WTC11 (cell line): ENCODE measurements around the gene SAMD8. TPM values are rescaled to one million over a fixed set of nuclear protein-coding genes. Genes with fewer than 3 reads are reported as not detected.

Source experiments
- ATAC-seq: fragments of 200-7000 bp; cut with Tn5 transposase; 2 replicates; pipeline ENCODE4 v1.10.0; 2021; ENCODE audit warnings: mild to moderate bottlenecking, moderate library complexity
- CTCF ChIA-PET: fragments of 300-600 bp; sonication (Branson Sonifier 250); formaldehyde crosslinking; loops from one replicate; lab custom pipeline; 2021; ENCODE audit warnings: antibody characterized with exemption; lab: Charles Lee
- POLR2A ChIA-PET: fragments of 350-600 bp; sonication (Branson Sonifier 250); formaldehyde crosslinking; loops from one replicate; lab custom pipeline; 2021; ENCODE audit warnings: antibody characterized with exemption; lab: Charles Lee
- DNase-seq: peaks from one replicate; pipeline ENCODE4 v3.0.0; 2021; ENCODE audit warnings: low spot score
- H3K27ac Mint-ChIP-seq: 2 replicates; pipeline ENCODE4 v1.8.0; 2021; ENCODE audit warnings: mixed read lengths
- H3K27me3 Mint-ChIP-seq: 2 replicates; pipeline ENCODE4 v1.8.0; 2021; ENCODE audit warnings: low read depth, mild to moderate bottlenecking, moderate library complexity, mixed read lengths
- H3K36me3 Mint-ChIP-seq: 2 replicates; pipeline ENCODE4 v1.8.0; 2021; ENCODE audit warnings: mixed read lengths
- H3K4me1 Mint-ChIP-seq: 2 replicates; pipeline ENCODE4 v1.8.0; 2022; ENCODE audit warnings: mixed read lengths
- H3K4me3 Mint-ChIP-seq: 2 replicates; pipeline ENCODE4 v1.8.0; 2021; ENCODE audit warnings: mild to moderate bottlenecking, moderate library complexity, mixed read lengths
- H3K9me3 Mint-ChIP-seq: 2 replicates; pipeline ENCODE4 v1.8.0; 2021; ENCODE audit warnings: mixed read lengths
- ATF1 ChIP-seq: sonication (generic); formaldehyde crosslinking; IDR thresholded peaks from 2 replicates; pipeline ENCODE4 v1.8.1; 2023; ENCODE audit warnings: mild to moderate bottlenecking, moderate library complexity, missing genetic modification reagents
- EMX1 ChIP-seq: fragments of 250-450 bp; sonication (Bioruptor Pico); IDR thresholded peaks from 2 replicates; pipeline ENCODE4 v1.8.0; 2021; ENCODE audit warnings: mild to moderate bottlenecking
- HMGA2 ChIP-seq: fragments of 250-450 bp; sonication (Bioruptor Pico); IDR thresholded peaks from 2 replicates; pipeline ENCODE4 v1.4.0; 2021; ENCODE audit warnings: mild to moderate bottlenecking, moderate library complexity
- NR3C1 ChIP-seq: sonication (generic); formaldehyde crosslinking; conservative IDR thresholded peaks from 2 replicates; pipeline ENCODE4 v1.8.1; 2023; ENCODE audit warnings: low read depth, mild to moderate bottlenecking, missing genetic modification reagents
- RELA ChIP-seq: sonication (generic); formaldehyde crosslinking; IDR thresholded peaks from 2 replicates; pipeline ENCODE4 v1.8.1; 2022; ENCODE audit warnings: missing genetic modification reagents, mild to moderate bottlenecking, borderline replicate concordance
- SMAD3 ChIP-seq: sonication (generic); formaldehyde crosslinking; IDR thresholded peaks from 2 replicates; pipeline ENCODE4 v1.8.0; 2022; ENCODE audit warnings: missing genetic modification reagents, mild to moderate bottlenecking, borderline replicate concordance
- ZBTB21 ChIP-seq: sonication (generic); formaldehyde crosslinking; IDR thresholded peaks from 2 replicates; pipeline ENCODE4 v1.8.1; 2023; ENCODE audit warnings: mild to moderate bottlenecking, missing genetic modification reagents, borderline replicate concordance
- ZMAT4 ChIP-seq: fragments of 250-450 bp; sonication (Bioruptor Pico); IDR thresholded peaks from 2 replicates; pipeline ENCODE4 v1.9.0; 2021; ENCODE audit warnings: mild to moderate bottlenecking
- ZNF138 ChIP-seq: sonication (generic); formaldehyde crosslinking; conservative IDR thresholded peaks from 2 replicates; pipeline ENCODE4 v1.8.1; 2022; ENCODE audit warnings: mild to moderate bottlenecking, moderate library complexity, missing genetic modification reagents
- ZNF263 ChIP-seq: sonication (generic); formaldehyde crosslinking; IDR thresholded peaks from 2 replicates; pipeline ENCODE4 v1.8.1; 2022; ENCODE audit warnings: low read depth, mild to moderate bottlenecking, moderate library complexity, missing genetic modification reagents
- total RNA-seq: library from RNA; stranded (reverse); gene quantifications from 3 replicates; pipeline ENCODE4 v1.2.3, GENCODE V29; 2021
- TF ChIP-seq, protein P1 (sequence below): fragments of 250-450 bp; sonication (Bioruptor Pico); IDR thresholded peaks from 2 replicates; pipeline ENCODE4 v1.8.0; 2021; ENCODE audit warnings: mild to moderate bottlenecking
- TF ChIP-seq, protein P2 (sequence below): sonication (generic); formaldehyde crosslinking; conservative IDR thresholded peaks from 2 replicates; pipeline ENCODE4 v1.8.1; 2023; ENCODE audit warnings: mild to moderate bottlenecking, low read depth, missing genetic modification reagents, moderate library complexity
- TF ChIP-seq, protein P3 (sequence below): sonication (generic); formaldehyde crosslinking; IDR thresholded peaks from 2 replicates; pipeline ENCODE4 v1.8.1; 2023; ENCODE audit warnings: mild to moderate bottlenecking, missing genetic modification reagents, borderline replicate concordance

The SAMD8 gene
- total RNA-seq, 1 experiment from 2014 or later, result 23.0 TPM

GRCh38 chr10:75099952-75100763 is 11.3 kb upstream of the SAMD8 start (continued):
- TF ChIP-seq SMAD3 (CRISPR knock-in tag) (0 out of 2 replicates have a peak, but pooled peaks have one; percentile 50), ZBTB21 (CRISPR knock-in tag) (no peak), ATF1 (no peak), EMX1 (no peak), ZNF263 (CRISPR knock-in tag) (peak; percentile 77; the same call in 1 of the 2 replicates)
- TF ChIP-seq, protein P1, sequence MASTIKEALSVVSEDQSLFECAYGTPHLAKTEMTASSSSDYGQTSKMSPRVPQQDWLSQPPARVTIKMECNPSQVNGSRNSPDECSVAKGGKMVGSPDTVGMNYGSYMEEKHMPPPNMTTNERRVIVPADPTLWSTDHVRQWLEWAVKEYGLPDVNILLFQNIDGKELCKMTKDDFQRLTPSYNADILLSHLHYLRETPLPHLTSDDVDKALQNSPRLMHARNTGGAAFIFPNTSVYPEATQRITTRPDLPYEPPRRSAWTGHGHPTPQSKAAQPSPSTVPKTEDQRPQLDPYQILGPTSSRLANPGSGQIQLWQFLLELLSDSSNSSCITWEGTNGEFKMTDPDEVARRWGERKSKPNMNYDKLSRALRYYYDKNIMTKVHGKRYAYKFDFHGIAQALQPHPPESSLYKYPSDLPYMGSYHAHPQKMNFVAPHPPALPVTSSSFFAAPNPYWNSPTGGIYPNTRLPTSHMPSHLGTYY, result no peak

DNA sequence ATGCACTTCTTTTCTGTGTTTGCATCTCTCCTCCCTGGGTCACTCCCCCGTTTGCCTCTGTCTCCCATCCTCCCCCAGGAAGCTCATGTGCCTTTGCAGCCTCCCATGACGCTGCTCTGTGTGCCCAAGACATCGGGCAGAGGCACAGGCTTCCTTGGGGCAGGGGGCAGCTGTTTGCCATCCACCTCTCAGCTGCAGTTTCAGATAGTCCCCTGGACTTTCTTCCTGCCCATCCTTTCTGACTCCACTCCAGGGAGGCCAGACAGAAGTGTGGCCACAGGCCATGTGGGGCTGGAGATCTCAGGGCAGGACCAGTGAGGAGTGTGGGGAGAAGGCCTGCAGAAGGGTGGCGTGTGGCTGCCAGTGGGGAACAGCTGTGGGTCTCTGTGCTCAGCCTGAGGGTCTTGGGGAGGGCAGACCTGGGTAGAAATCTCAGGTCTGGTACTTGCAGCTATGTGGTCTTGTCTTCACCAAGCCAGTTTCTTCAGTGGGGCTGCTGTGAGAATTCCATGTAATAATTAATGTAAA is 10.6 kb upstream of the SAMD8 start:
- Mint-ChIP-seq H3K9me3 (no peaks in the 10 kb centered on the region), H3K4me3 (peak overlapping the region; percentile 43), H3K27me3 (no peaks in the 10 kb centered on the region; the same call in 1 of the 2 replicates)
- POLR2A ChIA-PET, result no interaction called here
- peak; percentile 18; the same call in 1 of the 2 replicates for TF ChIP-seq ZNF263 (CRISPR knock-in tag)
- TF ChIP-seq HMGA2, result no peak
- TF ChIP-seq ZNF138 (CRISPR knock-in tag), result no peak
- TF ChIP-seq, all 79 proteins: peak for 1
- H3K27ac Mint-ChIP-seq, result peak overlapping the region; percentile 83; the same call in 1 of the 2 replicates
- ATAC-seq (no peak), DNase-seq (no peak)
- no peaks in the 10 kb centered on the region for H3K36me3 Mint-ChIP-seq
- CTCF ChIA-PET, result interaction anchor here (0.6 to 2.0 kb wide), 22 partner anchors 8 to 978 kb away, joined by 3 to 17 read pairs (median 4); partner anchors contain the start of genes COMTD1 and SAMD8
- peaks cover 28% of the 10 kb centered on the region for H3K4me1 Mint-ChIP-seq

- Mint-ChIP-seq H3K27me3 (no peaks in the 10 kb centered on the region; the same call in 1 of the 2 replicates), H3K9me3 (no peaks in the 10 kb centered on the region), H3K36me3 (no peaks in the 10 kb centered on the region), H3K4me3 (no peak overlapping the region), H3K27ac (no peak overlapping the region; the same call in 1 of the 2 replicates), H3K4me1 (peaks cover 36% of the 10 kb centered on the region)
- ChIA-PET CTCF (interaction anchor here (1.0 to 2.0 kb wide), 6 partner anchors 17 to 348 kb away, joined by 3 to 17 read pairs (median 7); partner anchors contain the start of gene COMTD1), POLR2A (no interaction called here)
- DNase-seq, result no peak
- TF ChIP-seq, protein P2, sequence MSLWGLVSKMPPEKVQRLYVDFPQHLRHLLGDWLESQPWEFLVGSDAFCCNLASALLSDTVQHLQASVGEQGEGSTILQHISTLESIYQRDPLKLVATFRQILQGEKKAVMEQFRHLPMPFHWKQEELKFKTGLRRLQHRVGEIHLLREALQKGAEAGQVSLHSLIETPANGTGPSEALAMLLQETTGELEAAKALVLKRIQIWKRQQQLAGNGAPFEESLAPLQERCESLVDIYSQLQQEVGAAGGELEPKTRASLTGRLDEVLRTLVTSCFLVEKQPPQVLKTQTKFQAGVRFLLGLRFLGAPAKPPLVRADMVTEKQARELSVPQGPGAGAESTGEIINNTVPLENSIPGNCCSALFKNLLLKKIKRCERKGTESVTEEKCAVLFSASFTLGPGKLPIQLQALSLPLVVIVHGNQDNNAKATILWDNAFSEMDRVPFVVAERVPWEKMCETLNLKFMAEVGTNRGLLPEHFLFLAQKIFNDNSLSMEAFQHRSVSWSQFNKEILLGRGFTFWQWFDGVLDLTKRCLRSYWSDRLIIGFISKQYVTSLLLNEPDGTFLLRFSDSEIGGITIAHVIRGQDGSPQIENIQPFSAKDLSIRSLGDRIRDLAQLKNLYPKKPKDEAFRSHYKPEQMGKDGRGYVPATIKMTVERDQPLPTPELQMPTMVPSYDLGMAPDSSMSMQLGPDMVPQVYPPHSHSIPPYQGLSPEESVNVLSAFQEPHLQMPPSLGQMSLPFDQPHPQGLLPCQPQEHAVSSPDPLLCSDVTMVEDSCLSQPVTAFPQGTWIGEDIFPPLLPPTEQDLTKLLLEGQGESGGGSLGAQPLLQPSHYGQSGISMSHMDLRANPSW (CRISPR knock-in tag), result no peak
- no peak for TF ChIP-seq ZMAT4 (CRISPR knock-in tag)
- TF ChIP-seq, protein P3, sequence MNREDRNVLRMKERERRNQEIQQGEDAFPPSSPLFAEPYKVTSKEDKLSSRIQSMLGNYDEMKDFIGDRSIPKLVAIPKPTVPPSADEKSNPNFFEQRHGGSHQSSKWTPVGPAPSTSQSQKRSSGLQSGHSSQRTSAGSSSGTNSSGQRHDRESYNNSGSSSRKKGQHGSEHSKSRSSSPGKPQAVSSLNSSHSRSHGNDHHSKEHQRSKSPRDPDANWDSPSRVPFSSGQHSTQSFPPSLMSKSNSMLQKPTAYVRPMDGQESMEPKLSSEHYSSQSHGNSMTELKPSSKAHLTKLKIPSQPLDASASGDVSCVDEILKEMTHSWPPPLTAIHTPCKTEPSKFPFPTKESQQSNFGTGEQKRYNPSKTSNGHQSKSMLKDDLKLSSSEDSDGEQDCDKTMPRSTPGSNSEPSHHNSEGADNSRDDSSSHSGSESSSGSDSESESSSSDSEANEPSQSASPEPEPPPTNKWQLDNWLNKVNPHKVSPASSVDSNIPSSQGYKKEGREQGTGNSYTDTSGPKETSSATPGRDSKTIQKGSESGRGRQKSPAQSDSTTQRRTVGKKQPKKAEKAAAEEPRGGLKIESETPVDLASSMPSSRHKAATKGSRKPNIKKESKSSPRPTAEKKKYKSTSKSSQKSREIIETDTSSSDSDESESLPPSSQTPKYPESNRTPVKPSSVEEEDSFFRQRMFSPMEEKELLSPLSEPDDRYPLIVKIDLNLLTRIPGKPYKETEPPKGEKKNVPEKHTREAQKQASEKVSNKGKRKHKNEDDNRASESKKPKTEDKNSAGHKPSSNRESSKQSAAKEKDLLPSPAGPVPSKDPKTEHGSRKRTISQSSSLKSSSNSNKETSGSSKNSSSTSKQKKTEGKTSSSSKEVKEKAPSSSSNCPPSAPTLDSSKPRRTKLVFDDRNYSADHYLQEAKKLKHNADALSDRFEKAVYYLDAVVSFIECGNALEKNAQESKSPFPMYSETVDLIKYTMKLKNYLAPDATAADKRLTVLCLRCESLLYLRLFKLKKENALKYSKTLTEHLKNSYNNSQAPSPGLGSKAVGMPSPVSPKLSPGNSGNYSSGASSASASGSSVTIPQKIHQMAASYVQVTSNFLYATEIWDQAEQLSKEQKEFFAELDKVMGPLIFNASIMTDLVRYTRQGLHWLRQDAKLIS (CRISPR knock-in tag), result no peak
- no peak for TF ChIP-seq NR3C1 (CRISPR knock-in tag)
- TF ChIP-seq RELA (CRISPR knock-in tag), result no peak
- TF ChIP-seq, all 79 proteins: peak for 0
- ATAC-seq, result no peak
Measured at GRCh38 chr10:75101416-75102251, 9.8 kb upstream of the SAMD8 start.
